HG03460 (cell line): ENCODE data around the gene HDX.
A peak's percentile ranks its signal among the peaks of the same experiment; 100 is the strongest.
"Not testable (repeated sequence)": the region's sequence is repeated elsewhere in the genome, so short reads cannot be mapped to it uniquely, and the experiment has no call there.

Experiments
- ATAC-seq: cut with Tn5 transposase; IDR thresholded peaks from one replicate; pipeline ENCODE4 v1.9.1; 2021; ENCODE audit not compliant: unreplicated experiment

HDX gene

DNA sequence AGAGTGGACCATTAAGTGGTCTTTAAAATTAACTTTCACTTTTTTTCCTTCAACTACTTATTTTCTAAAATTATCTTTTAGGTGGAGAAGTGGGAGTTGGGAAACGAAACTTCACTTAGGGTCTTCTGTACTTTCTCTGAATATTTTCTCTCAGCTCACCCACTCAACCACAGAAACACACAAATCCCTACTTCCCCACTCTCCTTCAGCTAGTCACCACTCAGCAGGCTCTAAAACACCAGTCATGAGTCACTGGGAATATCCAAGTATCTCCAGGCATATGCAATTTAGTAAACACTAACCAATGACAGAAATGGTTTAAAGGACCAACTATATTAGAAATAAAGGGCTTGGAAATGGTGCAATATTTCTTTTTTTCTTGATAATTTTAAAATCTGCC is 161.3 kb downstream of the HDX start:
- no peak for ATAC-seq

DNA sequence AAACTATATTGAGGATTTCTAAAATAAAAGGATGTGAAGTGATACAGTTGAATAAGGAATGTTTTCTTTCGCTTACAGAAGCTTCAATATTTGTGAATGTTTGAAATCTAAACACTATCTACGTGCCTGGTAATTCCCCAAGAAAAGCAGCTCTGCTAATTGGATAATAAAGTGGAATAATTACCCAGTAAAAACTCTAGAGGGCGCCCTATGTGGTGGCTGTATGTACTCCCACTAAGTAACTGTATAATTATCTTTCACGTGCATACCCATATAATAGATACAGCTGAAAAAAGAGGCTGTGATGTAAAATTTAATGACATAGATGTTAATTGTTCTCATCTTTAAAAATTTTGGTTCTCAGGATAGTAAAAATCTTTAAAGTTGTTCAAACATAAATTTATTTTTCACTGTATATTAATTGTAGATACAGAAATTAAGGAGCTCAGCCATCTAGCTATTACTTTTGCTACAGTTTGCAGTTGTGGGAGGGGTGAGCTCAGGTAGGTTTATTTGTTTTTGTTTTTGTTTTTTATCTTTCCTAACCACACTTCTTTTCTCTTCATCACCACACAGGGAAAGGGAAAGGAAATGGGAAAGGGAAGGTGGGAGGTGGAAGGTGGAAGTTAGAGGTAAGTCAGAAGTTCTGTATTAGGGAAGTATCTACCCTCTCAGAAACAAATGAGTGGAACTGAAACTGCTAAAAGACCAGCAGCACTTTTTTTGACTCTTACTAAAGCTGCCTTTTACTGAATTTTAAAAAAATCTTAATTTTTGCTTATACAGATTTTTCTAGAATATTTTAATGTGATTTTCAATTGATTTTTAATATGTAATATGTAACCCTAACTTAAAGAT is 162.5 kb downstream of the HDX start:
- ATAC-seq = peak; percentile 66

DNA sequence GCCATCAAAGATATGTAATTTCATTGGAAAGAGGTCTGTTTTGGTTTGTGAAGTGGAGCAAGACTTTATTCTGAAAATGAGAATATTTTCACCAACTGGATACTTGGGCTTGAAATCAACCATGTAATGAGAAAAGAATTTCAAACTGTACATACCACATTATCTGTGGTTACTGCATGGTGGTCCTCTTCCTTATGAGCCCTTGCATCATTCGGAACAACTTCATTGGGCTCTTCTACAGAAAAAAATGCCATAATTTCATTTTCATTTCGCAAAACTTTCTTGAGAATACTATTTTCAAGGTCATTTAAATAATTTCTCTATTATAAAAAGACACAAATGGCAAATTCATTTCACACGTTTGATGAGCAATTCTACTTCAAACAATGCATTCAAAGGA is 165.6 kb downstream of the HDX start:
- ATAC-seq = no peak

DNA sequence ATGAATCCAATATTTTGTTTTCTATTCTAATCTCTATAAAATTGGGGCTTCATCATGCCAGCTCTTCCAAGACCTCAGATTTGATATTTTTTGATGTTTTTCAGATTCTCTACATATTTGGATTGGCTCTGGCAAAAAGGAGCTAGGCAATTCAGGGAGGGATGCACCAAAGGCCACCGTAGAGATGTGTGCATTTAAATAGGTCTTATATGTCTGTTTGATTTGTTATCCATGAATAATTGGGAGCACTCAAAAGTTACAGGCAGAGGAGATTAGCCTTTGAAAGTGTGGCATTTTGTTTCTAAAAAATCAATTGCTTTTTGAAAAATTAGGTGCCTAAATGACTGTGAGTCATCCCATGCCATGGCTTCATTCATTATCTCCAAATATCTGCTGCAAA is 167.1 kb downstream of the HDX start:
- no peak for ATAC-seq

DNA sequence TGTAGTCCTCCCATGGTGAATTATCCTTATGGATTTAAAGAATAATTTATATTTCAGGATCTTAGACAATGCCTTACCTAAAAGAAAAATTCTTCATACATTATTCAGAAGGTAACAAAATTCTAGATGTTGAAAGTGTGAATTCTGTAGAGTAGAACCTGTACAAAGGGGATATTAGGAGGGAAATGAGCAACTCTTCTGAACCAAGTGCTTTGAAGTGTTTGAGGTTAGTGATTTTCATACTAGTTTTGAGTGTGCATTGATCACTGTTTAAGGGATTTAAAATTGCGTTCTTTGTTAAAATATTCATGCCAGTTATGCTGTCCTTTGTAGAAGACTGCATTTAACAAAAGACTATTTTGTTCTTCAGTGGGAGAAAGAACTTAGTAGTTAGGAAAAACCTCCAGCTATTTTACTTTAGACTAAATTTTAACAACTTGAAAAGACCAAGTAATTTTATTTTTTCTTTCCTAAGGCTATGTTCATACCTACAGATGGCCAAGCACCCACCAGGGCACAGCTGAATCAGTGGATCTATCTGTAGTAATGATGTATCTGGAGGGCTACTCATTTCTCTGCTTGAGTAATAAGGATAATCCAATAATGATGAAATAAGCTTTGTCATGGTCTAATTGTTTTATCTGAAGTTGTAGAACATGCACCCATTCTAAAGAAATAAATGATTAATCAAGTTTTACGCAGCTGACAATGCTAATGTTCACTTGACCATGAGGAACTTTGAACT is 180.0 kb downstream of the HDX start:
- ATAC-seq = no peak

DNA sequence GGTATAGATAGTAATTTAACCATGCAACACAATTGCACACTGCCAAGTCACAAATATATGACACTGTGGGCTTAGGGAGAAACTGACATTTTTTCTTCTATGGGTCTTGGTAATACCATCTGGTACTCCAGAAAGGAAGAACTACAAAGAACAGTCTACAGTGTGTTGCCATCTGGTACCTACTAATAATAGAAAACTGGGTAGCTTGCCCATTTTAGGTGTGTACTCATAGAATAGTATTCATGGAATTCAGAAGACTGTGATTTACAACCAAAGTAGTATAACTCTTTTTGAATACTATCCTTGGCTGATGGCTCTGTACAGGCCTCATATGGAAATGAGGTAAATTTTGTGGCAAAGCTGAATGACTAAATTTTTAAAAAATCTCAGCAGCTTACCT is 181.6 kb downstream of the HDX start:
- ATAC-seq = no peak

DNA sequence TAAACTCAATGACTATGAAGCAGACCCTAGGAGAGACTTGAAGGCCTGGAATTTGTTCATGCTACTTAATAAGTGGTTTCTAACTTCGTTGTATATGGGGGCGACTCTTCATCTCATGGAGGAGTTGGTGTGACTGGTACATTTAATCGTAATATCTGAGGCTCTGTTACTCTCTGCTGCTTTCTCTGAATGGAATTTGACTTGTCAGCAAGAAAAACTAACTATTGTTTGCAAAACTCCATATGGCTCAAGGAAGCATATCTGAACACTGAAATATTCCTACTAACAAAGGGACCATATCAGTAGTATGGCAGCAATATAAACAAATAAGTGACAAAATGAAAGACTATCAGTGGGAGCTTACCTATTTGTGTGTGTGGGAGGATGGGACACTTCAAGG is 182.2 kb downstream of the HDX start:
- ATAC-seq = no peak

DNA sequence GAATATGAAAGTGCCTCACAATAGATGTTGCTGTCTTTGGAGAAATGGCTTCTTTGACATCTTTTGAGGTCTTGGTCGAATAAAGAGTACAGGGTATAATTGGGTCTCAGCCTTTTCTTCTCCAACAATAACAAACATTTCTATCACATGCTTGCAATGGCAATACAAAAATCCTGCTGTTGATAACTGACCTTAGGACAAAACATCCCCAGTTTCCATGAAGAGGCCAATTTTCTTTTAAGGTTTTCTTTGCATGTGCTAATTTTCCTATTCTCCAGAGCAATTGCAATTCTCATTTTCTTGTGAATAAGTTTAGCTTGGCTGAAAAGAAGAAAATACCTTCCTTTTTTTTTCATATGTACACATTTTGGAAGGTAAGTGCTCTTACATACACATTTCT is 183.6 kb downstream of the HDX start:
- ATAC-seq = no peak

DNA sequence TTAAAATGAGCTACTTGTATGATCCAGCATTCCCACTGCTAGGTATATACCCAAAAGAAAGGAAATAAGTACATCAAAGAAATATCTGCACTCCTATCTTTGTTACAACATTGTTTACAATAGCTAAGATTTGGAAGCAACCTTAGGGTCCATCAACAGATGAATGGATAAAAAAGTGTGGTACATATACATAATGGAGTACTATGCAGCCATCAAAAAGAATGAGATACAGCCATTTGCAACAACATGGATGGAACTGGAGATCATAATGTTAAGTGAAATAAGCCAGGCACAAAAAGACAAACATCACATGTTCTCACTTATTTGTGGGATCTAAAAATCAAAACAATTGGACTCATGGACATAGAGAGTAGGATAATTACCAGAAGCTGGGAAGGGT is 186.3 kb downstream of the HDX start:
- ATAC-seq = not testable (repeated sequence)
